ENCODE measurements around the gene OTUB1.

The OTUB1 gene

DNA sequence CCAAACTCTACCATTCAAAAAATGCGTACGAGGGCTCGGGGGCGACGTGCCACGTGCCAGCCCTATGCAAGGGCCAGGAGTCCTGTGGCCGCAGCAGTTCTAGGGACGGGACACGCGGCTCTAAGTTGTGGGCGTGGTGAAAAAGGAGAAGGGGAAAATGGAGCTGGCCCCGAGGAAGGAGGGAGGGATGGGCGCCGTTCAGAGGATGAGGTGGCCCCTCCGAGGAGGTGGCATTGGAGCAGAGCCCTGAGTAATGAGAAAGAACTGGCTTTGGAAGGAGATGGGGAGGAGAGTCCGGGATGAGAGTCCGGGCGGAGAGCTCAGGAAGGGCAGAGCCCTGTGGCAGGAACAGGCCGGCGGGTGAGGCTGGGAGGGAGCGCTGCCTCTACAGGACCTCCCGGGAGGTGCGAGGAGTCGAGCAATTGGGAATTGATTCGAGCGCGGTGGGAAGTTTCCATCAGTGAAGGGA, 21.0 kb downstream of the OTUB1 start:
- DNase-seq: no peak

DNA sequence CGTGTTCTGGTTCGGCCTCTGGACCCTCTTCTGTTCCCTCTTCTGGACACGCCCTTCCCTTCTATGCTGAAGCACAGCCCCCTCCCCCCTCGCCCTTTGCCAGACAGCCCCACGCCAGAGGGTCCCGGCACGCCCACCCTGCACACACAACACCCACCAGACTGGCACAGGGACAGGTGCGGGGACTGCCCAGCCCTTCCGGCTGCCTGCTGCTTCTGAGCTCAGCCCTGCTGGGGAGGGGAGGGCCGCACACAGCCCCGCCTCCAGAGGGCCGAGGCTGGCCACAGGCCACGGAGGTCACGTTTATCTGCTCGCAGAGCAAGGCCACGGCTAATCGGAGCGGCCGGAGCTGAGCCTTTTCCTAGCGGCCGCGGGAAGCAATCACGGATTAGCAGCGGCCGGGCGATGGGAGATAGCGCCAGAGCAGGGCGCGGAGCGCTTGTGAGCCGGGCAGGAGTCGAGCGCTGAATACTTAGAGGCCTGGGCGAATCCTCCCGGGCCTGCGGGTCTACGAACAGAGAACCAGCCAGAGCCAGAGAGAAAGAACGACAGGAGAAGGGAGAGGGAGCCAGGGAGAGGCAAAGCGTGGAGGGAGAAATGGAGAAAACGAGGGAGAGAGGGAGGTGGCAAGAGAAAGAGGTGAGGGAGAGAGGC, 21.5 kb downstream of the OTUB1 start:
- peak; percentile 89 for DNase-seq

GRCh38 chr11:64008283-64008913, 22.2 kb downstream of the OTUB1 start:
- DNase-seq: no peak

DNA sequence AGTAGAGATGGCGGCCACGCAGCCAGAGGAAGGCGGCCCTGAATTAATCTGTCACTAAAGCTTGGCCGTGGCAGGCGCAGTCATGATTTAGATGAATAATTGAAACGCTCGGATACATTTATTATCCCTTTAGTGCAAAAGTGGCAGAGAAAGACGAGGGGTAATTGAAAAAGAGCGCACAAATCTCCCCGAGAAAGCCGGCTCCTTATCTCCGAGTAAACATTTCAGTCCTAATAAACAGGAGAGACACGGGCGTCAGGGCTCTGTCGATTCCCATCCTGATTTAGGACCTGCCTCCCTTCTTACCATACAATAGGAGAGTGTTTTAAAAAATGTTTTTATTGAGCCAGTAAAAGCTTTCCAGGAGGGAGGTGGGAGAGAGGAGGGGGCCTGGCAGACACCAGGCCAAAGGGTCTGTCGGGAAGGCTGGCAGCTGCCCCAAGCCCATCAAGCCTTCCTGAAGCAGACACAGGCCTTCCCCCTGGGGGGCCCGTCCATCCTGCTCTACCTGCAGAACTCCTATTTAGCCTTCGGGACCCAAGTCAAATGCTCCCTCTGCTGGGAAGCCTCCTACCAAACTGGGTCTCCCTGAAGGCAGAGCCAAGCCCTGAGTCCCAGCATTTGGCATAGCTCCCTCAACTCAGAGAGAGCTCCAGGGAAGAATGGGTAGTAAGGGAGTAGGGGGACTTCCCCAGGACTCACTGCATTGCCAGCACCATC, 22.8 kb downstream of the OTUB1 start:
- DNase-seq: no peak

- DNase-seq: no peak
Measured at GRCh38 chr11:64009710-64010109, 23.5 kb downstream of the OTUB1 start.

DNA sequence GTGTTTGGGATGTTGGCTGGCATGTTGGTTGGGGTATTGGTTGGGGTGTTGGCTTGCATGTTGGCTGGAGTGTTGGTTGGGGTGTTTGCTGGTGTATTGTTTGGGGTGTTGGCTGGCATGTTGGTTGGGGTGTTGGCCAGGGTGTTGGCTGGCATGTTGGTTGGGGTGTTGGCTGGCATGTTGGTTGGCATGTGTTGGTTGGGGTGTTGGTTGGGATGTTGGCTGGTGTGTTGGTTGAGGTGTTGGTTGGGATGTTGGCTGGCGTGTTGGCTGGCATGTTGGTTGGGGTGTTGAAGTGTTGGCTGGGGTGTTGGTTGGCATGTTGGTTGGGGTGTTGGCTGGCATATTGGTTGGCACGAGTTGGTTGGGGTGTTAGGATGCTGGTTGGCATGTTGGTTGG, 24.5 kb downstream of the OTUB1 start:
- DNase-seq: no peak

DNA sequence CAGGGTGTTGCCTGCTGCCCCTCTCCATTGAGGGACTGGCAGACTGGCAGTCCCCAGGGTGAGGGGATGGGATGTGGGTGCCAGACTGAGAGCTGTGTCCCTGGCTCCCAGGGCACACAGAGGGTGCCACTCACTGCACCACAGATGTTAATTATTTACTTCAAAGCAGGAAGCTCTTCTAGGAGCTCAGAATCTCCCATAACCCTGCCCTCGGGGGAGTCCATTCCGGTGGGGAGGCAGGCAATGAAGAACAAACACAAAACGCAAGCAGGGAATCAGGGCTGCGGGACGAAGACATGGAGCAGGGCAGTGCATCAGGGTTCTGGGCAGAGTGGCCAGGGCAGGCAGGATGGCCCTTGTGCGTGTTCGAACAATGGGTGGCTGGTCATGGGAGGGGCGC, 25.1 kb downstream of the OTUB1 start:
- DNase-seq: no peak

DNA sequence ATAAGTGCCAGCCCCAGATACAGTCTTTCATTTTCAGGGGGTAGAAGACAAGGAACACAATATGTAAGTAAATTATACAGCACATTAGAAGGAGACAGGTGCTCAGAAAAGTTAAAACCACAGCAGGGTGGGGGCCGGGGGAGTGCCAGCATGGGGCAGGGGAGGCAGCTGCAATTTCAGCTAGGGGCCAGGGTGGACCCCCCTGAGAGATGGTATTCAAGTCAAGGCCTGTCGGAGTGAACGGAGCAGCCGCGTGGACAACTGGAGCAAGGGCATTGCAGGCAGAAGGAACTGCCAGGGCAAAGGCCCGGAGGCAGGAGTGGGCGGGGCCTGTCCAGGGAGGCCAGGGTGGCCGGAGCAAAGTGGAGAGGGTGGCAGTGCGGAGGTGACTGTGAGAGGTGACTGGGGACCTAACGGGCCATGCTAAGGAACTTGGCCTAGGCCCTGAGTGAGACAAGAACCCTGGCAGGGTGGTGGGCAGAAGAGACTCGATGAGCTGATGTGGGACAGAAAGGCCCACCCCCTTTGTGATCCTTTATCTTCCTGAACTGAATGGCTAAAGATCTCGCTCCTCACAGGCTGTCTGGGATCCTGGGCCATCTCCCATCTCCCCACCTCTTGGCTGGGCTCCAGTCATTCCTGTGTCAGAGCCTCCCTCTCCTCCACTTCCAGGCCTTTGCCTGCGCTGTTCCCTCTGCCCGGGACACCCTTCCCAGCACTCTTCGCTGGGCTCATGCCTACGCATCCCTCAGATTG, 27.1 kb downstream of the OTUB1 start:
- peak; percentile 61 for DNase-seq

DNA sequence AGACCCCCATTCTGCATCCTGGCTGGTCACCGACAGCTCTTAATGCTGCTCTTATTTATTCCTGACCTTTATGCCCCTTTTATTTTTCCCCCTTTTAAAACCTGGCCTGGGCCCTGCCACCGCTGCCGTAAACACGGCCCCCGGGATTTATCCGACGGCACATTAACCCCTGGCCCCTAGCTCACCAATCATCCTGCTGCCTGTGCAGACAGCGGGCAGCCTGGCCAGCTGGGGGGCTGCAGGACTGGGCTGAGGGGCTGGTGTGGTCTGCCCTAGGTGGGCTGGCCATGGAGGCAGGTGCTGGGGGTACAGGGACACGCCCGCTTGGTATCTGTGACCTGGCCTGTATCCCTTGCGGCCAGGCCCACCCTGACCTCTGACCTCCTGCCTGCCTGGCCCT, 28.1 kb downstream of the OTUB1 start:
- no peak for DNase-seq

- DNase-seq: no peak
Measured at GRCh38 chr11:64015510-64015909, 29.3 kb downstream of the OTUB1 start.

DNA sequence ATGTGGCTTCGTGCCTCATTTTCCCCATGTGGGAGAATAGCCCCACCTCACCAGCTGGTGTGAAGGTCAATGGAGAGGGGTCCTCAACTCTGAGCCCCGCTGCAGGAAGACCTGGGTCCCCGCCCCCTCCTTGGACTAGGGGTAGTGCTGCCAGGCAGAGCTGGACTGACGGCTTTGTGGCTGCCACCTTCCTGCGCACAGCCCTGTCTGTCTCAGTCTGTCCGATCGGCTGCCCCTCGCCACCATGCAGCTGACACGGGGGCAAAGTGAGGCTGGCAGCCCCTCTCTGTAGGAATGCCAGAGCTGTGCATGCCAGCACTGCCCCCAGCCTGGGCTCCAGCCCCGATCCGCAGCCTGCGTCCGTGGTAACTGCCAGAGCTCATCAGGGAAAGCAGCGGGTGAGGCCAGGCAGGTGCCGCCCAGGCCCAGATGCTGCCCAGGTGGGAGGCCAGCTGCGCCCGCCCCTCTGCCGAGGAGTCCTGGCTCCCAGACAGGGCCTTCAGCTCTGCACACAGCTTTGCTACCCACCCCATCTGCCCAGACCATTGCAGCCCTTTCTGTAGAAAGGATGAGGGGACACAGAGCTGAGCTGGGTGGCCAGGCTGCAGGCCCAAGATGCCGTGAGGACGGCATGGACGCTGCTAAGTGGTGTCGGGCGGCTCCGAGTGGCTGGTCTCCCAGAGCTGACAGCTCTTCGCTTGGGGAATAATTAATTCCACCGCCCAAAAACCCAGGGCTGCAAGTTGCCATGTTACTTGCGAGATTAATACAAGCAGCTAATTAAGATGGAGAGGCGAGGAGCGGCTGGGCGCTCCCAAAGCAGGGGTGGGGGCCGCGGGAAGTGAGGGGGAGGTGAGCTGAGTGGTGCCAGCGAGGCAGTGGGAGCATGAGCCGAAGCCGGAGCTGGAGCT, 30.0 kb downstream of the OTUB1 start:
- no peak for DNase-seq

DNA sequence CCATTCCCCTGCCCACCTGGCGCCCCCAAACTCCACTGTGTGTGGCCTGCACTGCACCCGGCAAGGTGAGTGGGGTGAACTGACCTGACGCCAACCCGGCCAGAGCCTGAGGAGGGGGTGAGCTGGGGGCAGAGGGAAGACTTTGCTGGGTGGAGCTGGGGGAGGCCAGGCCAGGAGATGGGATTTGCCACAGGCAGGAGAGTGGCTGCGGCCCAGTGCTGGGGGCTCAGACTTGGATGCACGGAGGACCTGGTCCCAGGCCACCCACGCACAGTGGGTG, 31.6 kb downstream of the OTUB1 start:
- no peak for DNase-seq

DNA sequence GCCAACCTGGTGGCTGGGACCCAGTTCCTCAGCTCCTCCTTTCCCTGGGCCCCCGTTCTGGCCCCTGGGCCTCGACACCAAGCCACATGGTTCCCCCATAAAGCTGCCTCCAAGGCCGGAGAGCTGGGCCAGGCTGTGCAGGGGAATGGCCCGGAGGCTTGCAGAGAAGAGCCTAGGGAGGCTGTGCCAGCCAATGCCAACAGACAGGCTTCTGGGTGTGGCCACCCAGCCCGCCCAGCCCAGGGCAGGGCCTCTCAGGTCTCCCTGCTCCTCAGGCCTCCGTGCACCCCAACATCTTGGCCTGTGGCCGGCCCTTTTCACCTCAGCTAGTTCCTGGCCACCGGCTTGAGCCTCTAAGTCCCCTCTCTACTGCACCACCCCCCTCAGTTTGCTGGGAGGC, 32.1 kb downstream of the OTUB1 start:
- no peak for DNase-seq

GRCh38 chr11:64019106-64020037, 33.1 kb downstream of the OTUB1 start:
- DNase-seq: no peak

- peak; percentile 22 for DNase-seq
Measured at GRCh38 chr11:64020976-64021756, 34.9 kb downstream of the OTUB1 start.

GRCh38 chr11:64021757-64022093, 35.5 kb downstream of the OTUB1 start:
- DNase-seq: no peak

DNA sequence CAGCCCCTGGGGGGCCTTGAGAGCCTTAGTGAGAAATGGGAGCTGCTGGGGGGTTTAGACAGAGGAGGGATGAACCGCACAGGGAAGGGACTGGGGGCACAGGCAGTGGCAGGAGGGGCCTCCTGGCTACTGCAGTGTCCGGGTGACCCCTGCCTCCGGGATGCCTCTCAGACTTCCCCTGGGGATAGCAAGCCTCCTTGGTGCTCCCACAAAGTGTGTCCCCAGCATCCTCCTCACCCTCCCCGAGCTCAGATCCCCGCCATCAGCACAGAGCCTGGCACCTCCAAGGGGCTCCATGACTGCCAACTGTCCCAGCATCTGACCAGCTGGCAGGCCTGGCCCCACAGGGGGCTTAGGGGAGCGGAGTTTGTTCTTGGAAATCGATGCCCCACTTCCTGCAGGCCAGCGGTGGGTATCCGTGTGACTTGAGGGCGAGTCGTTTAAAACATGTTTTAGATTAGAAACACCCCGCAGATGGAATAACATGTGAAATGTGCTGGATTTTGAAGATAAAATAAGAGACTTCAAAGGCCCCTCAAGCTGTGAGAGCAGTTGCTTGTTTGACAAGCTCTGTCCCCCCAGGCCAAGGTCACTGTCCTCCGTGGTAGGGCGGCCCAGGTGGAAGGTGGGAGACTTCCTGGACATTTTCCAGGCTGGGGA, 36.0 kb downstream of the OTUB1 start:
- no peak for DNase-seq

DNA sequence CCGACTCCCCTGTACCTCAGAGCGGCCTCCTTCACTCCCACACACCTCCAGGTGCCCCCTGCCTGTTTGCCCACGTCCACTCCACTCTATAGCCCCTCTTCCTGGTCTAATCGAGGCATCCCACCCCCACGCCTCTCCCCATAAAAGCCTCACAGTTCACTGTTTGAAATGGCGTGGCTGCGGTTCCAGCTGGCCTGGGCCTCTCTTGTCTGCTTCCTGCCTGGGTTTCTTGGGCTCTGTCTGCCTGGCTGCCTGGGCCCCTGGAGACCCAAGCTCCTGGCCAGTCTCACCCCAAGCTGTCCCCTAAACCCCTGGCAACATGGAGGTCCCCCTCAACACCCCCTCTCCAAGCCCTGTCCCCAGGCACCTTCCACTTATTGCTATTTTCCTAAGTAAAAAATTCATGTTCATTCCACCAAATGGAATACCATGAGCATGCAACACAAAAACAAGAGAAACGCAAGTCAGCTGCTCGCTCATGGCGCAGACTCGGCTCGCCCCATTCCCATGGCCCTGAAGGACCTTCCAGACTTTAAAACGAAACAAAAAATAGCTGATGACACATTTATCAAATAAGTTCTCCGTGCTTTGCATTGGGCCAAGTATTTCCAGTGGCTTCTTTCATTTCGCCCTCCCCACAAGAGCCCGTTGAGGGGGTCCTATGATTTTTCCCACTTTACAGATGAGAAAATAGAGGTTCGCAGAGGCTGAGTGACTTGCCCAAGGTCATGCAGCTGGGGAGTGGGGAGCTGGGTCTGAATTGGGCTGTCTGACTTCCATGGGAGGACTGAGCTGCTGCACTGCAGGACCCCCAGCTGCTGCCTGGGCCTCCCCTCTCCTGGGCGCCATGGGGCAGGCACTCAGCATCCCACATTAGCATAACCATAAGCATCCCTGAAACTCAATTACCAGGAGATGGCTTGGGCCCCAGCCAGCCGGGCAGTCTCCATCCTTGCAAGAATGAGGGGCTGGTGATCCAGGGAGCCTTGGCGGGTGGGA, 37.8 kb downstream of the OTUB1 start:
- DNase-seq: no peak

DNA sequence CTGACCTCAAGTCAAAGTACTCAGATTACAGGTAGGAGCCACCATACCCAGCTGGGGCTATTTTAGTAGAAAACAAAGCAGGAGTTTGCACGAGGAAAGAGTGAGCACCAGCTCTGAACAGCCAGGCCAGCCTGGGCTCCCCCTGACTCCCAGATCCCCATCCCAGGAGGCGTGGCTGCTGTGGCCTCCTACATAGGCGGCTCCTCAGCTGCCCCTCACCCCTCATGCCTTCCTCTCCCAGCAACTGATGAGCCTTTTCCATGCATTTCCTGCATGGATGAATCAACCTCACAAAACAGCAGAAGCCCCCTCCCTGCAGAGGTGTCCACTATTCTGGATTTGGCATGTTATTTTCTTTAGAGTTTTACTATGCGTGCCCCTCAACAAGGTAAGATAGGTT, 39.0 kb downstream of the OTUB1 start:
- no peak for DNase-seq
